OCI-LY3 (cell line): ENCODE measurements around the gene METTL1.

ENCODE experiments used
- CTCF ChIP-seq: fragments of 200-600, 300-600 bp; sonication (generic); IDR thresholded peaks from 2 replicates; pipeline ENCODE4 v1.5.1; 2014; ENCODE audit warnings: antibody characterized with exemption, low read length, low read depth
- EZH2phosphoT487 ChIP-seq: fragments of 200-600 bp; shearing (Covaris generic); IDR thresholded peaks from 2 replicates; pipeline ENCODE4 v1.6.1; 2018; ENCODE audit warnings: antibody characterized with exemption, mixed run types, low read depth

- TF ChIP-seq CTCF (peak; percentile 23), EZH2phosphoT487 (no peak)
Measured at GRCh38 chr12:57726151-57726883, 45.6 kb downstream of the METTL1 start.
